ENCODE data around the gene MORN5. TPM values are rescaled to one million over a fixed set of nuclear protein-coding genes. Genes with fewer than 3 reads are reported as not detected.

The MORN5 gene
- total and polyA plus RNA-seq, 10 of the 15 experiments (the other 5 are each of a cell fraction or from before 2014, with no cell fraction given): not detected

DNA sequence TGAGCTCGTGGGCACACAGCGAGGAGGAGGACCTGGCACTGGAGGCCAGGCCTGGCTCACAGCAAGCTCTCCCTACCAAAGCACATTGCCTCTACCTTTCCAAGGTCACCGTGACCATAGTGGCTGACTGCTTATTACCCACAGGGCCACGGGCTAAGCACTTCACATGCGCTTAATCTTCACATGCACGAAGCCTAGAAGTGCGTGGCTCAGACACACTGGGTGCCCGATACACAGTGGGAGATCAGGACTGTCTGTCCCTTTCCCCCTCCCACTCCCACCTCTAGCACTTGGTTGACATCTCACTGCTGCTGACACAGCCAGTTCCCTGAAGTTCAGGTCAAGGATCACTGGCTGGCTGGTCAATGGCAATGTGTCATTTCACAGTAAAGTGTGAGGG lies 45.5 kb downstream of the MORN5 start:
- ChIA-PET CTCF (no interaction called here), POLR2A (no interaction called here), SMC1A (ENCODE audit: uncharacterized antibody, unreplicated experiment) (no interaction called here), RAD21 (ENCODE audit: unreplicated experiment) (no interaction called here)
- no TSS peak for BruUV-seq (replicated peaks)
- Histone ChIP-seq H3K4me2 (ENCODE audit: control insufficient read depth, insufficient read depth) (no peak overlapping the region), H3K4me1 (ENCODE audit: control insufficient read depth, insufficient read depth, low read length) (no peaks in the 10 kb centered on the region), H3K9ac (ENCODE audit: control insufficient read depth, insufficient read depth, low read length) (no peak overlapping the region), H2AFZ (ENCODE audit: control insufficient read depth, low read depth, low read length) (no peak overlapping the region), H3K36me3 (ENCODE audit: control insufficient read depth in 2 of 2, insufficient read depth in 2 of 2, low read length in 1 of 2) (no peaks in the 10 kb centered on the region), H3K9me3 (replicated peaks; ENCODE audit: control insufficient read depth, insufficient read depth, low read length) (no peaks in the 10 kb centered on the region), H3K4me3 (no peak overlapping the region), H3K27ac (ENCODE audit: control insufficient read depth, insufficient read depth) (no peak overlapping the region), H3K27me3 (replicated peaks in 1 of 2; ENCODE audit: control insufficient read depth in 2 of 2, insufficient read depth in 2 of 2, low read length in 1 of 2) (no peaks in the 10 kb centered on the region; a peak in 1 of 4 replicates), H3K79me2 (ENCODE audit: control insufficient read depth, insufficient read depth, low read length) (no peaks in the 10 kb centered on the region), H4K20me1 (ENCODE audit: control insufficient read depth, insufficient read depth) (no peaks in the 10 kb centered on the region)
- WGBS (ENCODE audit: insufficient coverage, insufficient replicate concordance, low lambda C conversion rate, missing lambda C conversion rate): 26% methylated on average over 8 of the region's 8 CpGs
- FAIRE-seq (no peak), ATAC-seq (no peak), DNase-seq (ENCODE audit: low read depth, low spot score) (no peak)
- intact Hi-C loops (cut with micrococcal nuclease; ENCODE audit: unreplicated experiment) (no loop called here), in situ Hi-C loops (cut with MboI) (no loop called here)
- TF ChIP-seq, protein P1, sequence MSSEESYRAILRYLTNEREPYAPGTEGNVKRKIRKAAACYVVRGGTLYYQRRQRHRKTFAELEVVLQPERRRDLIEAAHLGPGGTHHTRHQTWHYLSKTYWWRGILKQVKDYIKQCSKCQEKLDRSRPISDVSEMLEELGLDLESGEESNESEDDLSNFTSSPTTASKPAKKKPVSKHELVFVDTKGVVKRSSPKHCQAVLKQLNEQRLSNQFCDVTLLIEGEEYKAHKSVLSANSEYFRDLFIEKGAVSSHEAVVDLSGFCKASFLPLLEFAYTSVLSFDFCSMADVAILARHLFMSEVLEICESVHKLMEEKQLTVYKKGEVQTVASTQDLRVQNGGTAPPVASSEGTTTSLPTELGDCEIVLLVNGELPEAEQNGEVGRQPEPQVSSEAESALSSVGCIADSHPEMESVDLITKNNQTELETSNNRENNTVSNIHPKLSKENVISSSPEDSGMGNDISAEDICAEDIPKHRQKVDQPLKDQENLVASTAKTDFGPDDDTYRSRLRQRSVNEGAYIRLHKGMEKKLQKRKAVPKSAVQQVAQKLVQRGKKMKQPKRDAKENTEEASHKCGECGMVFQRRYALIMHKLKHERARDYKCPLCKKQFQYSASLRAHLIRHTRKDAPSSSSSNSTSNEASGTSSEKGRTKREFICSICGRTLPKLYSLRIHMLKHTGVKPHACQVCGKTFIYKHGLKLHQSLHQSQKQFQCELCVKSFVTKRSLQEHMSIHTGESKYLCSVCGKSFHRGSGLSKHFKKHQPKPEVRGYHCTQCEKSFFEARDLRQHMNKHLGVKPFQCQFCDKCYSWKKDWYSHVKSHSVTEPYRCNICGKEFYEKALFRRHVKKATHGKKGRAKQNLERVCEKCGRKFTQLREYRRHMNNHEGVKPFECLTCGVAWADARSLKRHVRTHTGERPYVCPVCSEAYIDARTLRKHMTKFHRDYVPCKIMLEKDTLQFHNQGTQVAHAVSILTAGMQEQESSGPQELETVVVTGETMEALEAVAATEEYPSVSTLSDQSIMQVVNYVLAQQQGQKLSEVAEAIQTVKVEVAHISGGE (CRISPR knock-in tag; IDR thresholded peaks at IDR 0.05): no peak
- no peak for TF ChIP-seq NFYA (IDR thresholded peaks at IDR 0.05; ENCODE audit: borderline replicate concordance, low read depth, low read length)
- TF ChIP-seq KDM1A (IDR thresholded peaks at IDR 0.05; ENCODE audit: borderline replicate concordance): no peak
- TF ChIP-seq ZNF217 (IDR thresholded peaks at IDR 0.05): no peak
- no peak for TF ChIP-seq MTA2 (IDR thresholded peaks at IDR 0.05; ENCODE audit: low read depth)
- no peak for TF ChIP-seq TCF7 (IDR thresholded peaks at IDR 0.05; ENCODE audit: borderline replicate concordance)
- TF ChIP-seq, protein P2, sequence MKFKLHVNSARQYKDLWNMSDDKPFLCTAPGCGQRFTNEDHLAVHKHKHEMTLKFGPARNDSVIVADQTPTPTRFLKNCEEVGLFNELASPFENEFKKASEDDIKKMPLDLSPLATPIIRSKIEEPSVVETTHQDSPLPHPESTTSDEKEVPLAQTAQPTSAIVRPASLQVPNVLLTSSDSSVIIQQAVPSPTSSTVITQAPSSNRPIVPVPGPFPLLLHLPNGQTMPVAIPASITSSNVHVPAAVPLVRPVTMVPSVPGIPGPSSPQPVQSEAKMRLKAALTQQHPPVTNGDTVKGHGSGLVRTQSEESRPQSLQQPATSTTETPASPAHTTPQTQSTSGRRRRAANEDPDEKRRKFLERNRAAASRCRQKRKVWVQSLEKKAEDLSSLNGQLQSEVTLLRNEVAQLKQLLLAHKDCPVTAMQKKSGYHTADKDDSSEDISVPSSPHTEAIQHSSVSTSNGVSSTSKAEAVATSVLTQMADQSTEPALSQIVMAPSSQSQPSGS (IDR thresholded peaks at IDR 0.05; ENCODE audit: low read length): no peak
- TF ChIP-seq, protein P3, sequence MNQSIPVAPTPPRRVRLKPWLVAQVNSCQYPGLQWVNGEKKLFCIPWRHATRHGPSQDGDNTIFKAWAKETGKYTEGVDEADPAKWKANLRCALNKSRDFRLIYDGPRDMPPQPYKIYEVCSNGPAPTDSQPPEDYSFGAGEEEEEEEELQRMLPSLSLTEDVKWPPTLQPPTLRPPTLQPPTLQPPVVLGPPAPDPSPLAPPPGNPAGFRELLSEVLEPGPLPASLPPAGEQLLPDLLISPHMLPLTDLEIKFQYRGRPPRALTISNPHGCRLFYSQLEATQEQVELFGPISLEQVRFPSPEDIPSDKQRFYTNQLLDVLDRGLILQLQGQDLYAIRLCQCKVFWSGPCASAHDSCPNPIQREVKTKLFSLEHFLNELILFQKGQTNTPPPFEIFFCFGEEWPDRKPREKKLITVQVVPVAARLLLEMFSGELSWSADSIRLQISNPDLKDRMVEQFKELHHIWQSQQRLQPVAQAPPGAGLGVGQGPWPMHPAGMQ (IDR thresholded peaks at IDR 0.05; ENCODE audit: borderline replicate concordance): no peak
- TF ChIP-seq, protein P4, sequence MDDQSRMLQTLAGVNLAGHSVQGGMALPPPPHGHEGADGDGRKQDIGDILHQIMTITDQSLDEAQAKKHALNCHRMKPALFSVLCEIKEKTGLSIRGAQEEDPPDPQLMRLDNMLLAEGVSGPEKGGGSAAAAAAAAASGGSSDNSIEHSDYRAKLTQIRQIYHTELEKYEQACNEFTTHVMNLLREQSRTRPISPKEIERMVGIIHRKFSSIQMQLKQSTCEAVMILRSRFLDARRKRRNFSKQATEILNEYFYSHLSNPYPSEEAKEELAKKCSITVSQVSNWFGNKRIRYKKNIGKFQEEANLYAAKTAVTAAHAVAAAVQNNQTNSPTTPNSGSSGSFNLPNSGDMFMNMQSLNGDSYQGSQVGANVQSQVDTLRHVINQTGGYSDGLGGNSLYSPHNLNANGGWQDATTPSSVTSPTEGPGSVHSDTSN (IDR thresholded peaks at IDR 0.05; ENCODE audit: insufficient replicate concordance, low read depth, low read length): no peak
- no peak for TF ChIP-seq NRF1 (conservative IDR thresholded peaks at IDR 0.05; ENCODE audit: low read depth, low read length)
- TF ChIP-seq, protein P5, sequence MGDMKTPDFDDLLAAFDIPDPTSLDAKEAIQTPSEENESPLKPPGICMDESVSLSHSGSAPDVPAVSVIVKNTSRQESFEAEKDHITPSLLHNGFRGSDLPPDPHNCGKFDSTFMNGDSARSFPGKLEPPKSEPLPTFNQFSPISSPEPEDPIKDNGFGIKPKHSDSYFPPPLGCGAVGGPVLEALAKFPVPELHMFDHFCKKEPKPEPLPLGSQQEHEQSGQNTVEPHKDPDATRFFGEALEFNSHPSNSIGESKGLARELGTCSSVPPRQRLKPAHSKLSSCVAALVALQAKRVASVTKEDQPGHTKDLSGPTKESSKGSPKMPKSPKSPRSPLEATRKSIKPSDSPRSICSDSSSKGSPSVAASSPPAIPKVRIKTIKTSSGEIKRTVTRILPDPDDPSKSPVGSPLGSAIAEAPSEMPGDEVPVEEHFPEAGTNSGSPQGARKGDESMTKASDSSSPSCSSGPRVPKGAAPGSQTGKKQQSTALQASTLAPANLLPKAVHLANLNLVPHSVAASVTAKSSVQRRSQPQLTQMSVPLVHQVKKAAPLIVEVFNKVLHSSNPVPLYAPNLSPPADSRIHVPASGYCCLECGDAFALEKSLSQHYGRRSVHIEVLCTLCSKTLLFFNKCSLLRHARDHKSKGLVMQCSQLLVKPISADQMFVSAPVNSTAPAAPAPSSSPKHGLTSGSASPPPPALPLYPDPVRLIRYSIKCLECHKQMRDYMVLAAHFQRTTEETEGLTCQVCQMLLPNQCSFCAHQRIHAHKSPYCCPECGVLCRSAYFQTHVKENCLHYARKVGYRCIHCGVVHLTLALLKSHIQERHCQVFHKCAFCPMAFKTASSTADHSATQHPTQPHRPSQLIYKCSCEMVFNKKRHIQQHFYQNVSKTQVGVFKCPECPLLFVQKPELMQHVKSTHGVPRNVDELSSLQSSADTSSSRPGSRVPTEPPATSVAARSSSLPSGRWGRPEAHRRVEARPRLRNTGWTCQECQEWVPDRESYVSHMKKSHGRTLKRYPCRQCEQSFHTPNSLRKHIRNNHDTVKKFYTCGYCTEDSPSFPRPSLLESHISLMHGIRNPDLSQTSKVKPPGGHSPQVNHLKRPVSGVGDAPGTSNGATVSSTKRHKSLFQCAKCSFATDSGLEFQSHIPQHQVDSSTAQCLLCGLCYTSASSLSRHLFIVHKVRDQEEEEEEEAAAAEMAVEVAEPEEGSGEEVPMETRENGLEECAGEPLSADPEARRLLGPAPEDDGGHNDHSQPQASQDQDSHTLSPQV (IDR thresholded peaks at IDR 0.05): no peak

All from GM12878 (cell line).